HEK293 (cell line): Measurements from ENCODE around the gene BBIP1.
A peak's percentile ranks its signal among the peaks of the same experiment; 100 is the strongest.

Experiments used
- CTCF ChIA-PET: fragments of 350-600 bp; formaldehyde crosslinking; extraction: SDS; loops from one replicate; lab custom pipeline; 2021; ENCODE audit warnings: antibody characterized with exemption; lab: Yijun Ruan, JAX
- POLR2A ChIA-PET: fragments of 300-600 bp; formaldehyde crosslinking; extraction: SDS; loops from one replicate; lab custom pipeline; 2020; ENCODE audit warnings: antibody characterized with exemption, inconsistent platforms; lab: Yijun Ruan, JAX
- H3K27ac ChIP-seq: fragments of 200-500 bp; sonication (Bioruptor generic); 2 replicates; pipeline ENCODE4 v1.5.1; 2014; ENCODE audit warnings: low read depth, low read length, control low read depth, inconsistent platforms; ENCODE audit errors: extremely low read depth
- H3K36me3 ChIP-seq, 2 experiments: fragments of 200-500 bp in 1 of 2; sonication (Bioruptor generic) in 1 of 2; 1 replicate in 1 of 2; 2 replicates in 1 of 2; pipeline ENCODE4 v1.5.1; 2014 to 2017; ENCODE audit warnings: inconsistent platforms in 2 of 2, low read length in 2 of 2; ENCODE audit not compliant: control insufficient read depth in 2 of 2, insufficient read depth in 1 of 2
- H3K4me1 ChIP-seq: fragments of 200-500 bp; sonication (Bioruptor generic); 2 replicates; pipeline ENCODE4 v1.5.1; 2014; ENCODE audit warnings: mild to moderate bottlenecking, low read length, inconsistent platforms; ENCODE audit not compliant: control insufficient read depth, insufficient read depth
- H3K4me3 ChIP-seq: 2 replicates; pipeline ENCODE4 v1.5.1; 2011; ENCODE audit warnings: low read depth, mild to moderate bottlenecking, control low read depth, low read length, moderate library complexity
- H3K9me3 ChIP-seq: fragments of 200-500 bp; sonication (Bioruptor generic); 2 replicates; pipeline ENCODE4 v1.5.1; 2014; ENCODE audit warnings: low read depth, low read length, inconsistent platforms; ENCODE audit not compliant: control insufficient read depth, insufficient read depth
- KLF1 ChIP-seq: fragments of 450-650 bp; formaldehyde crosslinking; IDR thresholded peaks from 2 replicates; pipeline ENCODE4 v1.5.1; 2016; ENCODE audit warnings: missing biosample characterization, missing genetic modification characterization
- OVOL3 ChIP-seq: fragments of 450-650 bp; formaldehyde crosslinking; IDR thresholded peaks from 2 replicates; pipeline ENCODE4 v1.5.1; 2016; ENCODE audit warnings: missing biosample characterization, missing genetic modification characterization
- TCF7L2 ChIP-seq: IDR thresholded peaks from 2 replicates; pipeline ENCODE4 v1.6.1; 2011; ENCODE audit warnings: low read depth, mild to moderate bottlenecking, inconsistent platforms, low read length, moderate library complexity, borderline replicate concordance
- ZBTB17 ChIP-seq: fragments of 450-650 bp; formaldehyde crosslinking; IDR thresholded peaks from 2 replicates; pipeline ENCODE4 v1.5.1; 2016; ENCODE audit warnings: missing biosample characterization, missing genetic modification characterization
- ZFHX2 ChIP-seq: fragments of 450-650 bp; formaldehyde crosslinking; conservative IDR thresholded peaks from 2 replicates; pipeline ENCODE4 v1.5.1; 2016; ENCODE audit warnings: missing biosample characterization, missing genetic modification characterization
- ZFP37 ChIP-seq: fragments of 450-650 bp; formaldehyde crosslinking; IDR thresholded peaks from 2 replicates; pipeline ENCODE4 v1.5.1; 2016; ENCODE audit warnings: missing biosample characterization, missing genetic modification characterization
- ZNF10 ChIP-seq: fragments of 450-650 bp; formaldehyde crosslinking; IDR thresholded peaks from 2 replicates; pipeline ENCODE4 v1.5.1; 2017; ENCODE audit warnings: missing biosample characterization, missing genetic modification characterization
- ZNF16 ChIP-seq: fragments of 450-650 bp; formaldehyde crosslinking; IDR thresholded peaks from 2 replicates; pipeline ENCODE4 v1.5.1; 2016; ENCODE audit warnings: low read depth, missing biosample characterization, missing genetic modification characterization
- ZNF202 ChIP-seq: fragments of 450-650 bp; formaldehyde crosslinking; IDR thresholded peaks from 2 replicates; pipeline ENCODE4 v1.5.1; 2016; ENCODE audit warnings: missing biosample characterization, missing genetic modification characterization, borderline replicate concordance
- ZNF221 ChIP-seq: fragments of 450-650 bp; formaldehyde crosslinking; IDR thresholded peaks from 2 replicates; pipeline ENCODE4 v1.5.1; 2017; ENCODE audit warnings: missing biosample characterization, missing genetic modification characterization, borderline replicate concordance
- ZNF23 ChIP-seq: fragments of 450-650 bp; formaldehyde crosslinking; IDR thresholded peaks from 2 replicates; pipeline ENCODE4 v1.5.1; 2016; ENCODE audit warnings: missing biosample characterization, missing genetic modification characterization, borderline replicate concordance
- ZNF24 ChIP-seq: fragments of 450-650 bp; formaldehyde crosslinking; IDR thresholded peaks from 2 replicates; pipeline ENCODE4 v1.5.1; 2016; ENCODE audit warnings: missing biosample characterization, missing genetic modification characterization
- ZNF623 ChIP-seq: fragments of 450-650 bp; formaldehyde crosslinking; IDR thresholded peaks from 2 replicates; pipeline ENCODE4 v1.5.1; 2016; ENCODE audit warnings: missing biosample characterization, missing genetic modification characterization
- ZNF654 ChIP-seq: fragments of 450-650 bp; formaldehyde crosslinking; IDR thresholded peaks from 2 replicates; pipeline ENCODE4 v1.5.1; 2016; ENCODE audit warnings: low read depth, missing biosample characterization, missing genetic modification characterization
- ZNF658 ChIP-seq: fragments of 450-650 bp; formaldehyde crosslinking; IDR thresholded peaks from 2 replicates; pipeline ENCODE4; 2016; ENCODE audit warnings: missing biosample characterization, missing genetic modification characterization
- ZNF768 ChIP-seq: fragments of 450-650 bp; formaldehyde crosslinking; IDR thresholded peaks from 2 replicates; pipeline ENCODE4 v1.5.1; 2018; ENCODE audit warnings: missing biosample characterization, mild to moderate bottlenecking, missing genetic modification characterization
- ZNF777 ChIP-seq: fragments of 450-650 bp; formaldehyde crosslinking; IDR thresholded peaks from 2 replicates; pipeline ENCODE4 v1.5.1; 2017; ENCODE audit warnings: missing biosample characterization, missing genetic modification characterization, borderline replicate concordance
- TF ChIP-seq, protein P1 (sequence below): fragments of 450-650 bp; formaldehyde crosslinking; IDR thresholded peaks from 2 replicates; pipeline ENCODE4 v1.5.1; 2016; ENCODE audit warnings: missing biosample characterization, missing genetic modification characterization
- TF ChIP-seq, protein P2 (sequence below): fragments of 450-650 bp; formaldehyde crosslinking; IDR thresholded peaks from 2 replicates; pipeline ENCODE4 v1.5.1; 2016; ENCODE audit warnings: missing biosample characterization, missing genetic modification characterization
- TF ChIP-seq, protein P3 (sequence below): fragments of 450-650 bp; formaldehyde crosslinking; IDR thresholded peaks from 2 replicates; pipeline ENCODE4 v1.5.1; 2016; ENCODE audit warnings: missing biosample characterization, missing genetic modification characterization
- TF ChIP-seq, protein P4 (sequence below): fragments of 450-650 bp; formaldehyde crosslinking; IDR thresholded peaks from 2 replicates; pipeline ENCODE4 v1.5.1; 2017; ENCODE audit warnings: missing biosample characterization, missing genetic modification characterization
- TF ChIP-seq, protein P5 (sequence below): fragments of 450-650 bp; formaldehyde crosslinking; IDR thresholded peaks from 2 replicates; pipeline ENCODE4 v1.5.1; 2016; ENCODE audit warnings: missing biosample characterization, missing genetic modification characterization

BBIP1 gene

DNA sequence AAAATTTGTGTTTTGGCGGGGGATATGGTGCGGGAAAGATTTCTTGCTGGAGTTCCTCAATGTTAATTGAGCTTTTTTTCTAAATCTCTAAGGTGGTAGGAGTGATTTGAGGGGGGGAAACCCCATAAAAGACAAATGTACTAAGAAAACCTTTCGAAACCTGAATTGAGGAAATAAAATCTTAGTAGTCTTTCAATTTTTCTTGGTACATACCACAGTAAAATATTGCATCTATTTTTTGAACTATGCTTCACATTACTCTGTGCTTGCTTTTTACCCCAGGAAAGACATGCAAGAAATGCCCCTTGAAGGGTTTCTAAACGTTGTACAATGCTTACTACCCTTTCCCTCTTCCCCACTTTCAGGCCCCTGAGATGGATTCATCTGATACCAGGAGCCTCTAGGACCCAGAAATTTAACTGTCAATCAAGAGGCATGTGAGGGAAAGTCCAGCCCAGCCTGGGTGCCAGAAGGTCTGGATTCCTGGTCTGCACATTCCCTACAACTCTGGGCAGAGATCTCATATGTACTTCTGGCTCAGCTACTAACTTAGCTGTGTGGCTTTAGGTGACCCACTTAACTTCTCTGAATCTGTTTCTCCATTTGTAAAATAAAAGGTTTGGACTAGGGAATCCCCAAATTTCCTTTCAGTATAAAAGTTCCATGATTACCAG, 53.0 kb downstream of the BBIP1 start (continued):
- TF ChIP-seq, protein P1, sequence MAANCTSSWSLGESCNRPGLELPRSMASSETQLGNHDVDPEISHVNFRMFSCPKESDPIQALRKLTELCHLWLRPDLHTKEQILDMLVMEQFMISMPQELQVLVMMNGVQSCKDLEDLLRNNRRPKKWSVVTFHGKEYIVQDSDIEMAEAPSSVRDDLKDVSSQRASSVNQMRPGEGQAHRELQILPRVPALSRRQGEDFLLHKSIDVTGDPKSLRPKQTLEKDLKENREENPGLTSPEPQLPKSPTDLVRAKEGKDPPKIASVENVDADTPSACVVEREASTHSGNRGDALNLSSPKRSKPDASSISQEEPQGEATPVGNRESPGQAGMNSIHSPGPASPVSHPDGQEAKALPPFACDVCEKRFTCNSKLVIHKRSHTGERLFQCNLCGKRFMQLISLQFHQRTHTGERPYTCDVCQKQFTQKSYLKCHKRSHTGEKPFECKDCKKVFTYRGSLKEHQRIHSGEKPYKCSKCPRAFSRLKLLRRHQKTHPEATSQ (tag by site-specific recombination), result no peak
- TF ChIP-seq, all 188 proteins: peak for 3

DNA sequence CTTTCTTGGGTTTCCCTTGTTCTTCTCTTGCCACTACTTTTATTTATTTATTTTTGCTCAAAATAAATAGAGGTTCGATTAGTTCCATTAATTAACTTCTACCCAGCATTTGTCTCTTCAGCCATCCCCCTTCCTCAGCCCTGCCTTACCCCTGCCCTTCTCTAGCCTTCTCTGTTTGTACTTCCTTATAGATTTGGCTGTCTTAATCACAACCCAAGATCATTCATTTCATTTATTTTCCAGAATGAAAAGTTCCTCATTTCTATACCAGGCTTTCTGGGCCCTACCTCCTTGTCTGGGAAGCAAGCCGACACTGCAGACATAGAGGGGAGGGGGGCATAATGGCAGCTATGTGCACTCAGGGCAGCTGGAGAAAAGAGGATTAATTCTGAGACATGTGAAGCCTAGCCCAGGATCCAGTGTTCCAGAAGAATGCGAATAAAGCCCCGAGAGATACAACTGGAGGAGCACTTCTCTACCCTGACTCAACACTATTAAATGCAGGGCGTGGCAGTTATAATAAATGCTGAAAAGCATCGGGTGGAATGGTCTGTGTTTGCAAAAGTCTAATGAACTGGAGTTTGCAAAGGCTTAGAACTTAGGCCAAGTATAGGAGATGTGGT, 53.7 kb downstream of the BBIP1 start:
- H3K9me3 ChIP-seq, result no peaks in the 10 kb centered on the region
- peaks cover 17% of the 10 kb centered on the region; the same call in 1 of the 2 replicates for H3K4me1 ChIP-seq
- TF ChIP-seq ZNF654 (tag by site-specific recombination) (no peak), ZNF16 (tag by site-specific recombination) (no peak), ZNF221 (tag by site-specific recombination) (no peak), ZBTB17 (tag by site-specific recombination) (peak; percentile 40; the same call in 1 of the 2 replicates), ZNF23 (tag by site-specific recombination) (no peak), ZNF24 (no peak), ZFP37 (tag by site-specific recombination) (no peak), KLF1 (peak; percentile 61; the same call in 1 of the 2 replicates), OVOL3 (tag by site-specific recombination) (no peak)
- TF ChIP-seq, protein P2, sequence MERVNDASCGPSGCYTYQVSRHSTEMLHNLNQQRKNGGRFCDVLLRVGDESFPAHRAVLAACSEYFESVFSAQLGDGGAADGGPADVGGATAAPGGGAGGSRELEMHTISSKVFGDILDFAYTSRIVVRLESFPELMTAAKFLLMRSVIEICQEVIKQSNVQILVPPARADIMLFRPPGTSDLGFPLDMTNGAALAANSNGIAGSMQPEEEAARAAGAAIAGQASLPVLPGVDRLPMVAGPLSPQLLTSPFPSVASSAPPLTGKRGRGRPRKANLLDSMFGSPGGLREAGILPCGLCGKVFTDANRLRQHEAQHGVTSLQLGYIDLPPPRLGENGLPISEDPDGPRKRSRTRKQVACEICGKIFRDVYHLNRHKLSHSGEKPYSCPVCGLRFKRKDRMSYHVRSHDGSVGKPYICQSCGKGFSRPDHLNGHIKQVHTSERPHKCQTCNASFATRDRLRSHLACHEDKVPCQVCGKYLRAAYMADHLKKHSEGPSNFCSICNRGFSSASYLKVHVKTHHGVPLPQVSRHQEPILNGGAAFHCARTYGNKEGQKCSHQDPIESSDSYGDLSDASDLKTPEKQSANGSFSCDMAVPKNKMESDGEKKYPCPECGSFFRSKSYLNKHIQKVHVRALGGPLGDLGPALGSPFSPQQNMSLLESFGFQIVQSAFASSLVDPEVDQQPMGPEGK (tag by site-specific recombination), result no peak
- H3K36me3 ChIP-seq, result no peaks in the 10 kb centered on the region
- ChIA-PET CTCF (interaction anchor here (1.0 kb wide), 1 partner anchor 29 kb away, joined by 4 read pairs; no protein-coding TSS in a partner anchor), POLR2A (interaction anchor here (0.7 to 1.0 kb wide), 2 partner anchors 51 to 92 kb away, joined by 3 to 6 read pairs; no protein-coding TSS in a partner anchor)
- H3K27ac ChIP-seq, result no peak overlapping the region; the same call in 1 of the 2 replicates
- H3K4me3 ChIP-seq, result no peak overlapping the region

DNA sequence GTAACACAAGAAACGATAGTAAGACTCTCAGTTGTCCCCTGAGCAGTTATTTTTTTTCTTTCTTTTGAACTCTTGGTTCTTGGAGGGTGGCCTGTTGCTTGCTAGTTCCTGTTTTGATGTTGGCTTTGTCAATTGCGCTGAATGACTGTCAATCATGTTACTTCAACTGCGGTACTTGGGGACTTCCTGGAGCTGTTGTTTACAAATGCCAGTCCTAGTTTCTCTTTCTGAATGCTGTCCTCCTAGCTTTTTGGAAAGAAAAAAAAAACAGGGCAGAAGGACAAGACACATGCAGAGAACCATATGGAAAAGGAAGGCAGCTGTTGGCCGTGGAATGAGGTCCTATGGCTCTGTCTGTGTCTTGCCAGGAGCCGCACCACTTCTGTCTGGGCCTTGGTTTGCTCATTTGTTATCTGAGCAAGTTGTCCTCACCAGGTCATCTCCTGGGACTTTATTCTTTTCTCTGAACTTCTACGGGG, 54.3 kb downstream of the BBIP1 start:
- no peaks in the 10 kb centered on the region for H3K9me3 ChIP-seq
- CTCF ChIA-PET, result interaction anchor here (1.0 kb wide), 1 partner anchor 29 kb away, joined by 4 read pairs; no protein-coding TSS in a partner anchor
- no peaks in the 10 kb centered on the region for H3K36me3 ChIP-seq
- POLR2A ChIA-PET, result interaction anchor here (1.0 kb wide), 1 partner anchor 91 kb away, joined by 3 read pairs; no protein-coding TSS in a partner anchor
- H3K4me3 ChIP-seq, result no peak overlapping the region
- H3K27ac ChIP-seq, result no peak overlapping the region
- peaks cover 17% of the 10 kb centered on the region; the same call in 1 of the 2 replicates for H3K4me1 ChIP-seq
- TF ChIP-seq ZNF202 (no peak), ZNF623 (tag by site-specific recombination) (no peak), ZNF10 (tag by site-specific recombination) (no peak), ZNF658 (no peak), ZNF777 (tag by site-specific recombination) (no peak), TCF7L2 (no peak), ZNF768 (tag by site-specific recombination) (no peak), ZFHX2 (tag by site-specific recombination) (no peak)
- TF ChIP-seq, protein P3, sequence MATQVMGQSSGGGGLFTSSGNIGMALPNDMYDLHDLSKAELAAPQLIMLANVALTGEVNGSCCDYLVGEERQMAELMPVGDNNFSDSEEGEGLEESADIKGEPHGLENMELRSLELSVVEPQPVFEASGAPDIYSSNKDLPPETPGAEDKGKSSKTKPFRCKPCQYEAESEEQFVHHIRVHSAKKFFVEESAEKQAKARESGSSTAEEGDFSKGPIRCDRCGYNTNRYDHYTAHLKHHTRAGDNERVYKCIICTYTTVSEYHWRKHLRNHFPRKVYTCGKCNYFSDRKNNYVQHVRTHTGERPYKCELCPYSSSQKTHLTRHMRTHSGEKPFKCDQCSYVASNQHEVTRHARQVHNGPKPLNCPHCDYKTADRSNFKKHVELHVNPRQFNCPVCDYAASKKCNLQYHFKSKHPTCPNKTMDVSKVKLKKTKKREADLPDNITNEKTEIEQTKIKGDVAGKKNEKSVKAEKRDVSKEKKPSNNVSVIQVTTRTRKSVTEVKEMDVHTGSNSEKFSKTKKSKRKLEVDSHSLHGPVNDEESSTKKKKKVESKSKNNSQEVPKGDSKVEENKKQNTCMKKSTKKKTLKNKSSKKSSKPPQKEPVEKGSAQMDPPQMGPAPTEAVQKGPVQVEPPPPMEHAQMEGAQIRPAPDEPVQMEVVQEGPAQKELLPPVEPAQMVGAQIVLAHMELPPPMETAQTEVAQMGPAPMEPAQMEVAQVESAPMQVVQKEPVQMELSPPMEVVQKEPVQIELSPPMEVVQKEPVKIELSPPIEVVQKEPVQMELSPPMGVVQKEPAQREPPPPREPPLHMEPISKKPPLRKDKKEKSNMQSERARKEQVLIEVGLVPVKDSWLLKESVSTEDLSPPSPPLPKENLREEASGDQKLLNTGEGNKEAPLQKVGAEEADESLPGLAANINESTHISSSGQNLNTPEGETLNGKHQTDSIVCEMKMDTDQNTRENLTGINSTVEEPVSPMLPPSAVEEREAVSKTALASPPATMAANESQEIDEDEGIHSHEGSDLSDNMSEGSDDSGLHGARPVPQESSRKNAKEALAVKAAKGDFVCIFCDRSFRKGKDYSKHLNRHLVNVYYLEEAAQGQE, result no peak
- TF ChIP-seq, protein P4, sequence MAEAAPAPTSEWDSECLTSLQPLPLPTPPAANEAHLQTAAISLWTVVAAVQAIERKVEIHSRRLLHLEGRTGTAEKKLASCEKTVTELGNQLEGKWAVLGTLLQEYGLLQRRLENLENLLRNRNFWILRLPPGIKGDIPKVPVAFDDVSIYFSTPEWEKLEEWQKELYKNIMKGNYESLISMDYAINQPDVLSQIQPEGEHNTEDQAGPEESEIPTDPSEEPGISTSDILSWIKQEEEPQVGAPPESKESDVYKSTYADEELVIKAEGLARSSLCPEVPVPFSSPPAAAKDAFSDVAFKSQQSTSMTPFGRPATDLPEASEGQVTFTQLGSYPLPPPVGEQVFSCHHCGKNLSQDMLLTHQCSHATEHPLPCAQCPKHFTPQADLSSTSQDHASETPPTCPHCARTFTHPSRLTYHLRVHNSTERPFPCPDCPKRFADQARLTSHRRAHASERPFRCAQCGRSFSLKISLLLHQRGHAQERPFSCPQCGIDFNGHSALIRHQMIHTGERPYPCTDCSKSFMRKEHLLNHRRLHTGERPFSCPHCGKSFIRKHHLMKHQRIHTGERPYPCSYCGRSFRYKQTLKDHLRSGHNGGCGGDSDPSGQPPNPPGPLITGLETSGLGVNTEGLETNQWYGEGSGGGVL, result no peak
- TF ChIP-seq, protein P5, sequence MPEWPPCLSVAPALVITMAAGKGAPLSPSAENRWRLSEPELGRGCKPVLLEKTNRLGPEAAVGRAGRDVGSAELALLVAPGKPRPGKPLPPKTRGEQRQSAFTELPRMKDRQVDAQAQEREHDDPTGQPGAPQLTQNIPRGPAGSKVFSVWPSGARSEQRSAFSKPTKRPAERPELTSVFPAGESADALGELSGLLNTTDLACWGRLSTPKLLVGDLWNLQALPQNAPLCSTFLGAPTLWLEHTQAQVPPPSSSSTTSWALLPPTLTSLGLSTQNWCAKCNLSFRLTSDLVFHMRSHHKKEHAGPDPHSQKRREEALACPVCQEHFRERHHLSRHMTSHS (tag by site-specific recombination), result no peak
